ENCODE results near the gene MSI2.

- TF ChIP-seq, protein P1, sequence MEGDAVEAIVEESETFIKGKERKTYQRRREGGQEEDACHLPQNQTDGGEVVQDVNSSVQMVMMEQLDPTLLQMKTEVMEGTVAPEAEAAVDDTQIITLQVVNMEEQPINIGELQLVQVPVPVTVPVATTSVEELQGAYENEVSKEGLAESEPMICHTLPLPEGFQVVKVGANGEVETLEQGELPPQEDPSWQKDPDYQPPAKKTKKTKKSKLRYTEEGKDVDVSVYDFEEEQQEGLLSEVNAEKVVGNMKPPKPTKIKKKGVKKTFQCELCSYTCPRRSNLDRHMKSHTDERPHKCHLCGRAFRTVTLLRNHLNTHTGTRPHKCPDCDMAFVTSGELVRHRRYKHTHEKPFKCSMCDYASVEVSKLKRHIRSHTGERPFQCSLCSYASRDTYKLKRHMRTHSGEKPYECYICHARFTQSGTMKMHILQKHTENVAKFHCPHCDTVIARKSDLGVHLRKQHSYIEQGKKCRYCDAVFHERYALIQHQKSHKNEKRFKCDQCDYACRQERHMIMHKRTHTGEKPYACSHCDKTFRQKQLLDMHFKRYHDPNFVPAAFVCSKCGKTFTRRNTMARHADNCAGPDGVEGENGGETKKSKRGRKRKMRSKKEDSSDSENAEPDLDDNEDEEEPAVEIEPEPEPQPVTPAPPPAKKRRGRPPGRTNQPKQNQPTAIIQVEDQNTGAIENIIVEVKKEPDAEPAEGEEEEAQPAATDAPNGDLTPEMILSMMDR (IDR thresholded peaks at IDR 0.05), result no peak
- TF ChIP-seq POLR2A (IDR thresholded peaks at IDR 0.05), result no peak
Measured at GRCh38 chr17:57213180-57213825, 43.0 kb upstream of the MSI2 start.
